ENCODE results near the gene P2RY11. TPM values are rescaled to one million over a fixed set of nuclear protein-coding genes. Genes with fewer than 3 reads are reported as not detected.

P2RY11 gene
- total RNA-seq, 1 experiment from 2014 or later, result 43.8 TPM

- no peaks in the 10 kb centered on the region for H3K9me3 ChIP-seq (ENCODE audit: control insufficient read depth in 1 of 2, insufficient read depth in 1 of 2, low read depth in 1 of 2, low read length in 2 of 2)
- H2AFZ ChIP-seq (ENCODE audit: low read depth, low read length, poor library complexity, severe bottlenecking), result no peak overlapping the region
- H3K4me1 ChIP-seq (ENCODE audit: control insufficient read depth in 1 of 2, insufficient read depth in 2 of 2, low read length in 2 of 2), result peaks cover 12 to 48% of the 10 kb centered on the region in 2 experiments
- RAD21 ChIA-PET (ENCODE audit: low non-redundant PET in 1 of 2, low total read pairs in 2 of 2, uncharacterized antibody in 2 of 2, unreplicated experiment in 2 of 2), result no interaction called here
- POLR2A ChIA-PET, result interaction anchor here (0.7 to 2.4 kb wide), 3 partner anchors 9 to 12 kb away, joined by 3 to 14 read pairs (median 3); no protein-coding TSS in a partner anchor
- H3K4me2 ChIP-seq (ENCODE audit: low read length), result peak overlapping the region; percentile 94
- no peak for TF ChIP-seq FOSL1 (IDR thresholded peaks at IDR 0.05; ENCODE audit: low read depth)
- no peak for TF ChIP-seq ZFX (IDR thresholded peaks at IDR 0.05)
- TF ChIP-seq ELF1 (IDR thresholded peaks at IDR 0.05; ENCODE audit: borderline replicate concordance, low read depth), result no peak
- no peak for TF ChIP-seq POLR2AphosphoS5 (IDR thresholded peaks at IDR 0.05; ENCODE audit: low read depth, low read length)
- no peak for TF ChIP-seq SP1 (IDR thresholded peaks at IDR 0.05; ENCODE audit: low read depth)
- TF ChIP-seq EZH2 (IDR thresholded peaks at IDR 0.05), result no peak
- no peak for TF ChIP-seq SRF (IDR thresholded peaks at IDR 0.05; ENCODE audit: low read depth)
- TF ChIP-seq MAX (IDR thresholded peaks at IDR 0.05), result no peak
- no peak for TF ChIP-seq ZBTB33 (IDR thresholded peaks at IDR 0.05; ENCODE audit: extremely low read depth, insufficient replicate concordance, low read length)
- TF ChIP-seq CTCF (IDR thresholded peaks at IDR 0.05 in 2 of 3, conservative IDR thresholded peaks at IDR 0.05 in 1 of 3; ENCODE audit: borderline replicate concordance in 1 of 3, insufficient read depth in 1 of 3, low read depth in 2 of 3, low read length in 2 of 3), result no peak
- no peak for TF ChIP-seq EZH2phosphoT487 (IDR thresholded peaks at IDR 0.05; ENCODE audit: borderline replicate concordance)
- TF ChIP-seq SIN3A (IDR thresholded peaks at IDR 0.05; ENCODE audit: low read depth), result no peak
- TF ChIP-seq TCF7L2 (IDR thresholded peaks at IDR 0.05; ENCODE audit: borderline replicate concordance, extremely low read depth, insufficient read depth, insufficient read length), result no peak
- TF ChIP-seq RAD21 (IDR thresholded peaks at IDR 0.05; ENCODE audit: low read depth), result no peak
- no peak for TF ChIP-seq CEBPB (IDR thresholded peaks at IDR 0.05; ENCODE audit: low read depth)
- no peak for TF ChIP-seq POLR2A (IDR thresholded peaks at IDR 0.05; ENCODE audit: borderline replicate concordance, extremely low read depth, insufficient read depth, insufficient read length)
- no peak for TF ChIP-seq ZNF274 (IDR thresholded peaks at IDR 0.05; ENCODE audit: low read depth, low read length)
- peak overlapping the region; percentile 85 for H3K9ac ChIP-seq (ENCODE audit: low read length)
- intact Hi-C loops (cut with micrococcal nuclease), result no loop called here
- no peaks in the 10 kb centered on the region for H3K27me3 ChIP-seq (ENCODE audit: insufficient read depth, low read length)
- H3K36me3 ChIP-seq (ENCODE audit: control insufficient read depth in 1 of 2, insufficient read depth in 2 of 2, low read length in 2 of 2), result peaks cover 36 to 42% of the 10 kb centered on the region in 2 experiments
- no peaks in the 10 kb centered on the region for H4K20me1 ChIP-seq (ENCODE audit: insufficient read depth)
- H3K27ac ChIP-seq (ENCODE audit: low read depth, low read length), result peak overlapping the region; percentile 89; the same call in 1 of the 2 replicates
- peaks cover 46% of the 10 kb centered on the region for H3K79me2 ChIP-seq (ENCODE audit: insufficient read depth, low read length)
- H3K9me2 ChIP-seq (ENCODE audit: insufficient read depth), result no peaks in the 10 kb centered on the region
- CTCF ChIA-PET, result interaction anchor here (1.1 kb wide), 1 partner anchor 10 kb away, joined by 3 read pairs; no protein-coding TSS in a partner anchor
- BruUV-seq (replicated peaks), result no TSS peak
- no peak for ATAC-seq
- H3K4me3 ChIP-seq (replicated peaks in 1 of 2; ENCODE audit: low read depth in 1 of 2, low read length in 2 of 2), result peak overlapping the region; percentile 72 to 99
- DNase-seq (ENCODE audit: low read depth, low spot score), result no peak
Observed at GRCh38 chr19:10107817-10108367, 3.6 kb upstream of the P2RY11 start.
